GM12864 (cell line): ENCODE data around the gene SH3RF1.

ENCODE experiments used
- DNase-seq: peaks from one replicate; pipeline ENCODE4 v3.0.0-alpha.2; 2011; ENCODE audit warnings: low read depth
- H3K4me3 ChIP-seq: 2 replicates; pipeline ENCODE4 v1.5.1; 2011; ENCODE audit warnings: mild to moderate bottlenecking, low read depth, low read length, control low read depth
- CTCF ChIP-seq: IDR thresholded peaks from 2 replicates; pipeline ENCODE4 v1.5.1; 2011; ENCODE audit warnings: low read depth, mild to moderate bottlenecking, moderate library complexity, low read length, control low read depth, inconsistent platforms; ENCODE audit errors: missing control alignments

SH3RF1 gene

GRCh38 chr4:169158046-169158445 is 112.7 kb downstream of the SH3RF1 start:
- DNase-seq = no peak
- no peak for TF ChIP-seq CTCF

GRCh38 chr4:169156392-169156791 is 114.4 kb downstream of the SH3RF1 start:
- no peak for TF ChIP-seq CTCF
- DNase-seq = no peak
- no peak overlapping the region for H3K4me3 ChIP-seq

More at GRCh38 chr4:169158046-169158445, 112.7 kb downstream of the SH3RF1 start:
- no peak overlapping the region for H3K4me3 ChIP-seq

- TF ChIP-seq CTCF = no peak
- H3K4me3 ChIP-seq = no peak overlapping the region
- DNase-seq = no peak
Observed at GRCh38 chr4:169154121-169154520, 116.6 kb downstream of the SH3RF1 start.

- no peak overlapping the region for H3K4me3 ChIP-seq
- no peak for TF ChIP-seq CTCF
- no peak for DNase-seq
Observed at GRCh38 chr4:169153481-169154087, 117.2 kb downstream of the SH3RF1 start.

- peak; percentile 8 for TF ChIP-seq CTCF
- no peak overlapping the region for H3K4me3 ChIP-seq
- DNase-seq = no peak
Observed at GRCh38 chr4:169152899-169153298, 117.9 kb downstream of the SH3RF1 start.

- no peak for TF ChIP-seq CTCF
Observed at GRCh38 chr4:169152098-169152497, 118.7 kb downstream of the SH3RF1 start.

GRCh38 chr4:169151671-169152070 is 119.1 kb downstream of the SH3RF1 start:
- no peak for DNase-seq
- H3K4me3 ChIP-seq = no peak overlapping the region
- no peak for TF ChIP-seq CTCF

More at GRCh38 chr4:169152098-169152497, 118.7 kb downstream of the SH3RF1 start:
- no peak overlapping the region for H3K4me3 ChIP-seq
- no peak for DNase-seq
